GM23248 (cell line): ENCODE measurements around the gene HAND2.

ENCODE experiments used
- EZH2 ChIP-seq: fragments of 200-600 bp; sonication (generic); IDR thresholded peaks from 2 replicates; pipeline ENCODE4 v1.6.1; 2018; ENCODE audit warnings: antibody characterized with exemption, mild to moderate bottlenecking; ENCODE audit not compliant: insufficient read depth, poor library complexity, severe bottlenecking
- EZH2phosphoT487 ChIP-seq: fragments of 200-600 bp; sonication (generic); IDR thresholded peaks from 2 replicates; pipeline ENCODE4 v1.6.1; 2018; ENCODE audit warnings: antibody characterized with exemption, moderate library complexity, mild to moderate bottlenecking, low read depth; ENCODE audit not compliant: insufficient read depth

DNA sequence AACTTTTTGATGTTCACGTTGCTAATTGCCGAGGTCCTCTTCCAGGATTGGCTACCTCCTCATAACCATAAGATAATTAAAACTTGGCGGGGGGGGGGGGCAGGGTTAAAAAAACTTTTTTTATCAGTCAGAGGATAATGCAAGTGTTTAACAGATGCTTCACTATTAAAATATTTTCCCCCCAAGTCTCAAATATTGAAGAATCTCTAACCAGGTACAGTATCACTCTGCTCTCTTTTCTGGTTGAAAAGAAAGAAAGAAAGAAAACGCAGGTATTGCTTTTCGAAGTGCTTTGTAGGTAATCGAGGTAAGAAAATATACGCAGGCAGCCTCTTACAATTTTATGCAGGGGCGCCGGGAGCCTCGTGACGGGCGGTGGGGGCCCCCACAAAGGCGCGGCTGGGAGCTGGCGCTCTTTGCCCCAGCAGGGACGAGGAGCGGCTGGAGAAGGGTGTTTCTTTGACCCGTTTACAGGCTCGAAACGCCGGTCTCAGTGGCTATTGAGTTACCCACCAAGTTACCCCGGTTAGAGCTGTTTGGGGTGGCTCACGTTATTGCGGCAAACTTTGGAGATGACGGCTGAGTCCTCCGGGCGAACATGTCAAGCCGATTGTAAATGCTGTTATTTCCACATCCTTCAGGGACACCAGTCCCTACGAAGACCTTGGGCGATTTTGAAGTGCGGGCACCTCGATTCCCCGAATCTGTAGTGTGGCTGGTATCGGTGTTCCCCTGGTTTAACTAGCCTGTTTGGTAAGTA, 477 bp upstream of the HAND2 start:
- TF ChIP-seq EZH2phosphoT487 (no peak), EZH2 (no peak)
